Skin of body (tissue), 2 donors: ENCODE data around the gene MEF2D. TPM values are rescaled to one million over a fixed set of nuclear protein-coding genes. Genes with fewer than 3 reads are reported as not detected.

Experiments
- small RNA-seq: library from RNA; depleted of rRNA; stranded (forward); fragments of <200 nt; gene quantifications from one replicate; pipeline ENCODE3, GENCODE V24; 2014; ENCODE audit warnings: low replicate concordance
- total RNA-seq: library from RNA; depleted of rRNA; stranded (reverse); fragments of >200 nt; gene quantifications from one replicate; pipeline ENCODE4 v1.2.3, GENCODE V29; 2014

The MEF2D gene
- total RNA-seq, 1 donor from 2014 or later, result 11.2 TPM

Small RNA genes lying within 50 kb of the gene (small RNA-seq; reads per million reads assigned to genes)
- not detected for gene MIR9-1
- not detected for gene RF00019

Other genes with a start within 250 kb of the MEF2D start
- gene SMG5, start 217.9 kb downstream of the MEF2D start, total RNA-seq, result 29.8 TPM
- 14.6 TPM for gene TMEM79, start 216.4 kb downstream of the MEF2D start, total RNA-seq
- 23.2 TPM for gene GLMP, start 205.1 kb downstream of the MEF2D start, total RNA-seq
- gene VHLL, start 201.5 kb downstream of the MEF2D start, total RNA-seq, result not detected
- gene CCT3, start 162.5 kb downstream of the MEF2D start, total RNA-seq, result 173 TPM
- not detected for gene TSACC, start 162.2 kb downstream of the MEF2D start, total RNA-seq
- 2.1 TPM for gene RHBG, start 131.6 kb downstream of the MEF2D start, total RNA-seq
- gene IQGAP3, start 71.8 kb upstream of the MEF2D start, total RNA-seq, result 8.6 TPM
- gene TTC24, start 78.9 kb upstream of the MEF2D start, total RNA-seq, result not detected
- gene NAXE, start 91.0 kb upstream of the MEF2D start, total RNA-seq, result 26.1 TPM
- gene GPATCH4, start 100.7 kb upstream of the MEF2D start, total RNA-seq, result 8.7 TPM
- gene HAPLN2, start 118.6 kb upstream of the MEF2D start, total RNA-seq, result 0.20 TPM
- 2.1 TPM for gene BCAN, start 141.3 kb upstream of the MEF2D start, total RNA-seq
- gene NES, start 176.6 kb upstream of the MEF2D start, total RNA-seq, result 54.7 TPM
- 72.5 TPM for gene CRABP2, start 204.8 kb upstream of the MEF2D start, total RNA-seq
- gene METTL25B, start 227.7 kb upstream of the MEF2D start, total RNA-seq, result 13.1 TPM
- 6.6 TPM for gene ISG20L2, start 228.0 kb upstream of the MEF2D start, total RNA-seq
- gene MRPL24, start 240.3 kb upstream of the MEF2D start, total RNA-seq, result 35.5 TPM